ENCODE measurements around the gene STK25. TPM values are rescaled to one million over a fixed set of nuclear protein-coding genes. Genes with fewer than 3 reads are reported as not detected.
"Not testable (repeated sequence)": the region's sequence is repeated elsewhere in the genome, so short reads cannot be mapped to it uniquely, and the experiment has no call there.

The STK25 gene
- total RNA-seq, 2 donors from 2014 or later: 86.7 to 87.8 TPM

GRCh38 chr2:241506793-241507429, 1.5 kb downstream of the STK25 start:
- Mint-ChIP-seq H3K4me1 (peaks cover 5% of the 10 kb centered on the region), H3K9me3 (no peaks in the 10 kb centered on the region), H3K27ac (no peak overlapping the region), H3K36me3 (ENCODE audit: low read depth) (peaks cover 5% of the 10 kb centered on the region), H3K27me3 (no peaks in the 10 kb centered on the region), H3K4me3 (peak overlapping the region; percentile 85)
- ATAC-seq (replicated peaks): no peak

DNA sequence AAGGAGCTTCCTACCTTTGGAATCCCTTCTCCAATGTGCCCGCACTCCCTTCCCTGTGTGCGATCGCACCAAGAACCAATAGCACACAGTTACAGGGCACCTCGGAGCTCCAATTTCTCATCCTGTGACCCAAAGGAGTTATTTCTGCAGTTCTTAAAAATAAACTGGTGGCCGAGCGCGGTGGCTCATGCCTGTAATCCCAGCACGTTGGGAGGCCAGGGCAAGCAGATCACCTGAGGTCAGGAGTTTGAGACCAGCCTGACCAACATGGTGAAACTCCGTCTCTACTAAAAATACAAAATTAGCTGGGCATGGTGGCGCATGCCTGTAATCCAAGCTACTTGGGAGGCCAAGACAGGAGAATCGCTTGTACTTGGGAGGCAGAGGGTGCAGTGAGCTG, 2.1 kb downstream of the STK25 start:
- H3K4me3 Mint-ChIP-seq: peak overlapping the region; percentile 85

DNA sequence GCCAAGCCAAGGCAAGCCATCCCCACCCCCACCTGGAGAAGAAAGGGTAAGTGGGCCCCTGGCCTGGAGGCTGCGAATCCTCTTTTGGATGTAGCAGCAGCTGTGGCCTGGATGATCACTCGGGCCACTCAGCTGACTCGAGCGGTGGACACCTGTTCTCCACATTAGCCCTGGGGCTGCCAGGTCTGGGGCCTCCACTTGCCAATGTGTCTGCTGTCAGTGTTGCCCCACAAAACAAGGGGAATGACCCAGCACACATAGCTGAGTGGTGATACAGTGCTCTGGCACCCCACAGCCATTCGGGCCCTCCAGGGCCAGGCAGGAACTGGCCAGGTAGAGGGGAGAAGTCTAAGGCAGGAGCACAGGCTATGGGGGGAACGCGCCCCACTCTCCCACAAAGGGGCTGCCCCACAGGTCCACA, 2.6 kb downstream of the STK25 start:
- no peak overlapping the region for H3K4me3 Mint-ChIP-seq
- no peaks in the 10 kb centered on the region for H3K9me3 Mint-ChIP-seq
- ATAC-seq (replicated peaks): no peak
- H3K4me1 Mint-ChIP-seq: peaks cover 5% of the 10 kb centered on the region
- H3K36me3 Mint-ChIP-seq (ENCODE audit: low read depth): peaks cover 6% of the 10 kb centered on the region
- no peak overlapping the region for H3K27ac Mint-ChIP-seq
- no peaks in the 10 kb centered on the region for H3K27me3 Mint-ChIP-seq

More for the DNA sequence above, 2.1 kb downstream of the STK25 start:
- not testable (repeated sequence) for H3K27ac Mint-ChIP-seq; H3K4me1 Mint-ChIP-seq; H3K9me3 Mint-ChIP-seq; H3K36me3 Mint-ChIP-seq (ENCODE audit: low read depth); H3K27me3 Mint-ChIP-seq; ATAC-seq (replicated peaks)

GRCh38 chr2:241505086-241505780, 3.2 kb downstream of the STK25 start:
- no peak for ATAC-seq (replicated peaks)
- no peaks in the 10 kb centered on the region for H3K27me3 Mint-ChIP-seq
- no peak overlapping the region for H3K27ac Mint-ChIP-seq
- peaks cover 5% of the 10 kb centered on the region for H3K4me1 Mint-ChIP-seq
- no peaks in the 10 kb centered on the region for H3K9me3 Mint-ChIP-seq
- H3K4me3 Mint-ChIP-seq: no peak overlapping the region
- H3K36me3 Mint-ChIP-seq (ENCODE audit: low read depth): peaks cover 6% of the 10 kb centered on the region

DNA sequence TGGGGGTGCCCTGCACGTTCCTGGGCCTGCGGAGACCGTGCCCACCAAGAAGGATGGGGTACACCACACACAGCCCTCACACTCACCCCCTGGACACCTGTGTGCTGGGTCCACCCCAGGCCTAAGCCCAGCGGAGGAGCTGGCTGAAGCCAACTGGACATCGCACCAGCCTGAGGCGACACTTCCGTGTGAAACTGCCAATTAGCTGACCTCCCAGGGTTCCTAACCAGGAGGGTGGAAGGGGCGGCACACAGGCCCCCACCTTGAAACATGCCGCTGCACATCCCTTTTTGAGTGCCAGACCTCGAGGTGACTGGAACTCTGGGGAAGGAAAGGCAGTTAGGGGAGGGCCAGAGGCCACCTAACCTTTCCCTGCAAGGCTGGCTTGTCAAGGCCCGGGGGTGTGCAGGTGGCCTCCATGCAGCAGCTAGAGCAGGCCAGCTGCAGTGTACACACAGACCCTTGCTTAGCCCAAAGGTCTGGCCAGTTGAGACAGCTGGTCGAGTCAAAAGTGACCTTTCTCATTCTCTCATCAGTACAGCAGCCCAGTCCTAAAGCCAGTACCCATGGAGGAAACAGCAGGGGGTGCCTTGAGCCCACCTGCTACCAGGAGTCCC, 4.5 kb downstream of the STK25 start:
- Mint-ChIP-seq H3K27me3 (no peaks in the 10 kb centered on the region), H3K27ac (no peak overlapping the region), H3K36me3 (ENCODE audit: low read depth) (peaks cover 15% of the 10 kb centered on the region), H3K4me1 (no peaks in the 10 kb centered on the region), H3K4me3 (no peak overlapping the region), H3K9me3 (no peaks in the 10 kb centered on the region)
- ATAC-seq (replicated peaks): no peak

DNA sequence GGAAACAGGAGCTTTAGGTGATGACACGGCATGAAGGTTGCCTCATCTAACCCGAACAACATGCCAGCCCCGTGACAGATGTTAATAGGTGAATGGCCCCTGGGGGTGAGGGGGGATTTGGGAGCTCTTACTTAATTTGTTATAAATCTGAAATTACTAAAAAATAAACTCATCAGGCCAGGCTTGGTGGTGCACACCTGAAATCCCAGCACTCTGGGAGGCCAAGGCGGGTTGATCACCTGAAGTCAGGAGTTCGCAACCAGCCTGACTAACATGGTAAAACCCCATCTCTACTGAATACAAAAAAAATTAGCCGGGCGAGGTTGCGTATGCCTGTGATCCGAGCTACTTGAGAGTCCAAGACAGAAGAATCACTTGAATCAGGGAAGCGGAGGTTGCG, 6.1 kb downstream of the STK25 start:
- no peak overlapping the region for H3K27ac Mint-ChIP-seq
- H3K27me3 Mint-ChIP-seq: no peaks in the 10 kb centered on the region
- no peaks in the 10 kb centered on the region for H3K9me3 Mint-ChIP-seq
- H3K4me1 Mint-ChIP-seq: no peaks in the 10 kb centered on the region
- no peak overlapping the region for H3K4me3 Mint-ChIP-seq
- no peak for ATAC-seq (replicated peaks)
- H3K36me3 Mint-ChIP-seq (ENCODE audit: low read depth): peaks cover 15% of the 10 kb centered on the region

DNA sequence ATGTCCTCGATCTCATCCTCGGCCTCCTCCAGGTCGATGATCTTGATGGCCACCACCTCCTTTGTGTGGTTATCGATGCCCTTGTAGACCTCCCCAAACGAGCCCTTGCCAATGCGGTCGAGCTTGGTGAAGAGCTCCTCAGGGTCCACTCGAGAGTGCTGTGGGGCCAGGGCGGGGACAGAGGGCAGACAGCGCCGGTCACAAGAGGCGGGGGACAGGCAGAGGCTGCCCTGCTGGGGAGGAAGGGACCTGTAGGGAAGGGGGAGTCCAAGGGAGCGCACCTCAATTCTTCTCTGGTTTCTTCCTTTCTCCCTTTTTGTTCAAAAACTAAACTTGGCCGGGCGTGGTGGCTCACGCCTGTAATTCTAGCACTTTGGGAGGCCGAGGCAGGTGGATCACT, 6.8 kb downstream of the STK25 start:
- no peak for ATAC-seq (replicated peaks)
- Mint-ChIP-seq H3K4me3 (no peak overlapping the region), H3K36me3 (ENCODE audit: low read depth) (peaks cover 17% of the 10 kb centered on the region)

GRCh38 chr2:241501099-241501541, 7.3 kb downstream of the STK25 start:
- no peaks in the 10 kb centered on the region for H3K27me3 Mint-ChIP-seq

More for the DNA sequence above, 6.8 kb downstream of the STK25 start:
- H3K4me1 Mint-ChIP-seq: no peaks in the 10 kb centered on the region
- no peak overlapping the region for H3K27ac Mint-ChIP-seq
- no peaks in the 10 kb centered on the region for H3K9me3 Mint-ChIP-seq
- no peaks in the 10 kb centered on the region for H3K27me3 Mint-ChIP-seq

GRCh38 chr2:241500431-241500975, 7.9 kb downstream of the STK25 start:
- Mint-ChIP-seq H3K36me3 (ENCODE audit: low read depth) (peaks cover 20% of the 10 kb centered on the region), H3K27ac (no peak overlapping the region), H3K9me3 (no peaks in the 10 kb centered on the region), H3K27me3 (no peaks in the 10 kb centered on the region), H3K4me1 (no peaks in the 10 kb centered on the region), H3K4me3 (no peak overlapping the region)
- no peak for ATAC-seq (replicated peaks)

More at GRCh38 chr2:241501099-241501541, 7.3 kb downstream of the STK25 start:
- no peaks in the 10 kb centered on the region for H3K9me3 Mint-ChIP-seq
- peaks cover 20% of the 10 kb centered on the region for H3K36me3 Mint-ChIP-seq (ENCODE audit: low read depth)
- no peaks in the 10 kb centered on the region for H3K4me1 Mint-ChIP-seq
- H3K27ac Mint-ChIP-seq: no peak overlapping the region
- H3K4me3 Mint-ChIP-seq: no peak overlapping the region
- no peak for ATAC-seq (replicated peaks)

DNA sequence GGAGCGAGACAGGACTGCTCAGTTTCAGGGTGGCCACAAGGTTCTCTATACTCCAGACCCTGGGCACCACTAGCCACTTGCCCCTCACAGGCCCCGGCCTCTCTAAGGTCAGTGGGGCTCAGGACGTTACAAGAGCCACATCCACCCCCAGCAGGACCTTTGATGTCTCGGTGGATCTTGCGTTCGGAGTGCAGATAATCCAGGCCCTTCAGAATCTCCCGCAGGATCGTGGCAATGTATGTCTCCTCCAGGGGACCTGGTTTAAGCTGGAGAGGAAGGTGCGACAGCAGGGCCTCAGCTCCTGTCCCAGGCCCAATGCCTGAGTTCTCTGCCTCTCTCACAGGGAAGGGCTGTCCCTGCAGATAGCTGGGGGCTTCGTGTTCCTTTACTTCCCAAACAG, 8.4 kb downstream of the STK25 start:
- ATAC-seq (replicated peaks): no peak
- H3K27ac Mint-ChIP-seq: no peak overlapping the region
- H3K9me3 Mint-ChIP-seq: no peaks in the 10 kb centered on the region
- H3K4me1 Mint-ChIP-seq: no peaks in the 10 kb centered on the region
- H3K36me3 Mint-ChIP-seq (ENCODE audit: low read depth): peaks cover 25% of the 10 kb centered on the region
- H3K4me3 Mint-ChIP-seq: no peak overlapping the region
- no peaks in the 10 kb centered on the region for H3K27me3 Mint-ChIP-seq

- Mint-ChIP-seq H3K4me3 (no peak overlapping the region), H3K4me1 (no peaks in the 10 kb centered on the region), H3K9me3 (no peaks in the 10 kb centered on the region), H3K36me3 (ENCODE audit: low read depth) (peaks cover 31% of the 10 kb centered on the region), H3K27me3 (no peaks in the 10 kb centered on the region), H3K27ac (no peak overlapping the region)
- no peak for ATAC-seq (replicated peaks)
These were observed 9.0 kb downstream of the STK25 start for GRCh38 chr2:241499146-241499965.

DNA sequence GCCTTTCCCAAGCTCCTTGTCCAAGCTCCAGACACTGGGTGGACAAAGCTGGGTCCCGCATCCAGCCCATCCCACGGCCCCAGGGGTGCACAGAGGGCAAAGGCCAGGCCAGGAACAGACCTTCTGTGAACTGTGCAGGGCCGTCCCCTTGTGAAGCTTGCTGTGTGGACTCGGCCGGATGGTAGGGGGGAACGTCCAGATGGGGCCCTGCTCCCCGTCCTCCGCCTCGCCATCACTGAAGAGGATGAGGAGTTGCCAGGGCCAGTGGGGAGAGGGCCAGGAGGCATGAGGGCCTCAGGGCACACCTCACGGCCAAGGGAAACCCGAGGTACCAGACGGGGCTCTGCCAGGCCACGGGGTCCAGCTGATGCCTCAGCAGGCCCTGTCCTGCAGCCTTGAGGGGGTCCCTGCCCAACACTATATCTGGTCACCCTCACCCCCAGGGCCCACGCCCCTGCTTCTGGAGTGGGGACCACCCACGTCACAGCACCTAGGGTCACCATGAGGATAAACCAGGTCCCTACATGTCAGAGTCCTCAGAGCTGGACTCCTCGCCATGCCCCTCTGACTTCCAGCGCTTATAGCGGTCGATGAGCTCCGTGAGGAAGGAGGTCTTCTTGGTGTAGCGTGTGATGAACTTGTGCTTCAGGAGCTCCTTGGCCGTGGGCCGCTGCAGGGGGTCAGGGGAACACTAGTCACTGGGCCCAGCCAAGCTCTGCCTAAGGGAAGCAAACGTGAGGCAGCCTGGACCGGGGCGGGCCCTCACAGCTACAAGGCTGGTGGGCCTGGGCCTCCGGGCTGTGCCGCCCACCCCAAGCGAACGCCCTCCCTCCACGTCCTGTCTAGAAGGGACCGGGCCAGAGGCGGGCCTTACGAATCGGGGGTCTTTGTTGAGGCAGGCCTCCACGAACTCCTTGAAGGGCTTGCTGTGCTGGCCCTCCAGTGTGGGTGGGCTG, 10.0 kb downstream of the STK25 start:
- H3K27ac Mint-ChIP-seq: no peak overlapping the region
- no peak overlapping the region for H3K4me3 Mint-ChIP-seq
- peaks cover 33% of the 10 kb centered on the region for H3K36me3 Mint-ChIP-seq (ENCODE audit: low read depth)
- ATAC-seq (replicated peaks): no peak
- no peaks in the 10 kb centered on the region for H3K27me3 Mint-ChIP-seq
- H3K9me3 Mint-ChIP-seq: no peaks in the 10 kb centered on the region
- no peaks in the 10 kb centered on the region for H3K4me1 Mint-ChIP-seq

Data from activated T-helper 17 cell treated with anti-CD3 and anti-CD28 coated beads, Interleukin-2, amount 50 U/mL, for 72 hours (primary cell).